GM20000 (cell line): ENCODE data around the gene SPIN1.

Source experiments
- DNase-seq: peaks from one replicate; pipeline ENCODE4 v3.0.0; 2012; ENCODE audit warnings: low spot score
- CTCF ChIP-seq: IDR thresholded peaks from 2 replicates; pipeline ENCODE4 v1.5.1; 2012; ENCODE audit warnings: mild to moderate bottlenecking, control low read depth; ENCODE audit errors: extremely low read depth, missing control alignments

Gene SPIN1

GRCh38 chr9:88477300-88477751 is 89.1 kb downstream of the SPIN1 start:
- no peak for TF ChIP-seq CTCF
- DNase-seq = peak; percentile 19

GRCh38 chr9:88478246-88478645 is 90.0 kb downstream of the SPIN1 start:
- no peak for TF ChIP-seq CTCF
- no peak for DNase-seq

GRCh38 chr9:88481933-88482332 is 93.7 kb downstream of the SPIN1 start:
- no peak for DNase-seq
- no peak for TF ChIP-seq CTCF

- TF ChIP-seq CTCF = no peak
- DNase-seq = no peak
These were observed 99.9 kb downstream of the SPIN1 start for GRCh38 chr9:88488166-88488565.

GRCh38 chr9:88494983-88495721 is 106.9 kb downstream of the SPIN1 start:
- no peak for TF ChIP-seq CTCF

GRCh38 chr9:88497224-88497623 is 109.0 kb downstream of the SPIN1 start:
- DNase-seq = no peak
- TF ChIP-seq CTCF = no peak

More at GRCh38 chr9:88494983-88495721, 106.9 kb downstream of the SPIN1 start:
- DNase-seq = no peak

- DNase-seq = no peak
- no peak for TF ChIP-seq CTCF
These were observed 110.6 kb downstream of the SPIN1 start for GRCh38 chr9:88498880-88499279.
